Measurements from ENCODE around the gene ITGB1BP1.

ITGB1BP1 gene

GRCh38 chr2:9365498-9366019, 57.8 kb downstream of the ITGB1BP1 start:
- H3K27ac ChIP-seq (ENCODE audit: low read length) = no peak overlapping the region
- H3K4me1 ChIP-seq (ENCODE audit: insufficient read depth, low read length) = no peaks in the 10 kb centered on the region
- H3K27me3 ChIP-seq (ENCODE audit: insufficient read depth, low read length) = no peaks in the 10 kb centered on the region
- H3K9me3 ChIP-seq (ENCODE audit: insufficient read depth, low read depth, low read length) = no peaks in the 10 kb centered on the region
- peaks cover 38% of the 10 kb centered on the region for H3K36me3 ChIP-seq (ENCODE audit: insufficient read depth, low read depth, low read length)
- no peak overlapping the region for H3K4me3 ChIP-seq (ENCODE audit: low read length)
- no peak overlapping the region for H3K9ac ChIP-seq (ENCODE audit: low read depth, low read length)

GRCh38 chr2:9364791-9365497, 58.4 kb downstream of the ITGB1BP1 start:
- Histone ChIP-seq H3K9me3 (ENCODE audit: insufficient read depth, low read depth, low read length) (no peaks in the 10 kb centered on the region), H3K36me3 (ENCODE audit: insufficient read depth, low read depth, low read length) (peaks cover 43% of the 10 kb centered on the region), H3K27me3 (ENCODE audit: insufficient read depth, low read length) (no peaks in the 10 kb centered on the region), H3K9ac (ENCODE audit: low read depth, low read length) (no peak overlapping the region), H3K27ac (ENCODE audit: low read length) (no peak overlapping the region), H3K4me3 (ENCODE audit: low read length) (no peak overlapping the region), H3K4me1 (ENCODE audit: insufficient read depth, low read length) (no peaks in the 10 kb centered on the region)

- H3K4me1 ChIP-seq (ENCODE audit: insufficient read depth, low read length) = no peaks in the 10 kb centered on the region
- peaks cover 46% of the 10 kb centered on the region for H3K36me3 ChIP-seq (ENCODE audit: insufficient read depth, low read depth, low read length)
- H3K4me3 ChIP-seq (ENCODE audit: low read length) = no peak overlapping the region
- no peaks in the 10 kb centered on the region for H3K9me3 ChIP-seq (ENCODE audit: insufficient read depth, low read depth, low read length)
- no peak overlapping the region for H3K9ac ChIP-seq (ENCODE audit: low read depth, low read length)
- H3K27ac ChIP-seq (ENCODE audit: low read length) = no peak overlapping the region
- no peaks in the 10 kb centered on the region for H3K27me3 ChIP-seq (ENCODE audit: insufficient read depth, low read length)
These were observed 59.0 kb downstream of the ITGB1BP1 start for GRCh38 chr2:9364373-9364772.

- Histone ChIP-seq H3K4me3 (ENCODE audit: low read length) (no peak overlapping the region), H3K4me1 (ENCODE audit: insufficient read depth, low read length) (peaks cover 12% of the 10 kb centered on the region), H3K27ac (ENCODE audit: low read length) (no peak overlapping the region), H3K27me3 (ENCODE audit: insufficient read depth, low read length) (no peaks in the 10 kb centered on the region), H3K36me3 (ENCODE audit: insufficient read depth, low read depth, low read length) (peaks cover 64% of the 10 kb centered on the region), H3K9me3 (ENCODE audit: insufficient read depth, low read depth, low read length) (no peaks in the 10 kb centered on the region), H3K9ac (ENCODE audit: low read depth, low read length) (no peak overlapping the region)
These were observed 62.6 kb downstream of the ITGB1BP1 start for GRCh38 chr2:9360701-9361100.

- no peak overlapping the region for H3K4me3 ChIP-seq (ENCODE audit: low read length)
- no peaks in the 10 kb centered on the region for H3K9me3 ChIP-seq (ENCODE audit: insufficient read depth, low read depth, low read length)
- H3K9ac ChIP-seq (ENCODE audit: low read depth, low read length) = no peak overlapping the region
- peaks cover 18% of the 10 kb centered on the region for H3K4me1 ChIP-seq (ENCODE audit: insufficient read depth, low read length)
- H3K36me3 ChIP-seq (ENCODE audit: insufficient read depth, low read depth, low read length) = peaks cover 64% of the 10 kb centered on the region
- no peaks in the 10 kb centered on the region for H3K27me3 ChIP-seq (ENCODE audit: insufficient read depth, low read length)
- no peak overlapping the region for H3K27ac ChIP-seq (ENCODE audit: low read length)
These were observed 63.2 kb downstream of the ITGB1BP1 start for GRCh38 chr2:9360110-9360509.

- Histone ChIP-seq H3K9me3 (ENCODE audit: insufficient read depth, low read depth, low read length) (no peaks in the 10 kb centered on the region), H3K36me3 (ENCODE audit: insufficient read depth, low read depth, low read length) (peaks cover 61% of the 10 kb centered on the region), H3K4me3 (ENCODE audit: low read length) (no peak overlapping the region), H3K4me1 (ENCODE audit: insufficient read depth, low read length) (peaks cover 19% of the 10 kb centered on the region), H3K27ac (ENCODE audit: low read length) (no peak overlapping the region), H3K9ac (ENCODE audit: low read depth, low read length) (no peak overlapping the region), H3K27me3 (ENCODE audit: insufficient read depth, low read length) (no peaks in the 10 kb centered on the region)
These were observed 63.9 kb downstream of the ITGB1BP1 start for GRCh38 chr2:9359463-9359862.

- no peak overlapping the region for H3K27ac ChIP-seq (ENCODE audit: low read length)
- no peaks in the 10 kb centered on the region for H3K27me3 ChIP-seq (ENCODE audit: insufficient read depth, low read length)
- H3K36me3 ChIP-seq (ENCODE audit: insufficient read depth, low read depth, low read length) = peaks cover 55% of the 10 kb centered on the region
- H3K9ac ChIP-seq (ENCODE audit: low read depth, low read length) = no peak overlapping the region
- H3K4me3 ChIP-seq (ENCODE audit: low read length) = no peak overlapping the region
- peaks cover 19% of the 10 kb centered on the region for H3K4me1 ChIP-seq (ENCODE audit: insufficient read depth, low read length)
- no peaks in the 10 kb centered on the region for H3K9me3 ChIP-seq (ENCODE audit: insufficient read depth, low read depth, low read length)
These were observed 64.5 kb downstream of the ITGB1BP1 start for GRCh38 chr2:9358846-9359245.

GRCh38 chr2:9356261-9356660, 67.1 kb downstream of the ITGB1BP1 start:
- no peak overlapping the region for H3K27ac ChIP-seq (ENCODE audit: low read length)
- H3K9ac ChIP-seq (ENCODE audit: low read depth, low read length) = no peak overlapping the region
- H3K27me3 ChIP-seq (ENCODE audit: insufficient read depth, low read length) = no peaks in the 10 kb centered on the region
- no peak overlapping the region for H3K4me3 ChIP-seq (ENCODE audit: low read length)
- peaks cover 66% of the 10 kb centered on the region for H3K36me3 ChIP-seq (ENCODE audit: insufficient read depth, low read depth, low read length)
- H3K4me1 ChIP-seq (ENCODE audit: insufficient read depth, low read length) = peaks cover 19% of the 10 kb centered on the region
- no peaks in the 10 kb centered on the region for H3K9me3 ChIP-seq (ENCODE audit: insufficient read depth, low read depth, low read length)

- Histone ChIP-seq H3K9ac (ENCODE audit: low read depth, low read length) (no peak overlapping the region), H3K9me3 (ENCODE audit: insufficient read depth, low read depth, low read length) (no peaks in the 10 kb centered on the region), H3K36me3 (ENCODE audit: insufficient read depth, low read depth, low read length) (peaks cover 68% of the 10 kb centered on the region), H3K27me3 (ENCODE audit: insufficient read depth, low read length) (no peaks in the 10 kb centered on the region), H3K4me3 (ENCODE audit: low read length) (no peak overlapping the region), H3K27ac (ENCODE audit: low read length) (no peak overlapping the region), H3K4me1 (ENCODE audit: insufficient read depth, low read length) (peaks cover 19% of the 10 kb centered on the region)
These were observed 67.6 kb downstream of the ITGB1BP1 start for GRCh38 chr2:9355716-9356115.

GRCh38 chr2:9355270-9355669, 68.1 kb downstream of the ITGB1BP1 start:
- Histone ChIP-seq H3K4me3 (ENCODE audit: low read length) (no peak overlapping the region), H3K9ac (ENCODE audit: low read depth, low read length) (no peak overlapping the region), H3K27ac (ENCODE audit: low read length) (no peak overlapping the region), H3K27me3 (ENCODE audit: insufficient read depth, low read length) (no peaks in the 10 kb centered on the region), H3K9me3 (ENCODE audit: insufficient read depth, low read depth, low read length) (no peaks in the 10 kb centered on the region), H3K4me1 (ENCODE audit: insufficient read depth, low read length) (peaks cover 19% of the 10 kb centered on the region), H3K36me3 (ENCODE audit: insufficient read depth, low read depth, low read length) (peaks cover 70% of the 10 kb centered on the region)

- H3K36me3 ChIP-seq (ENCODE audit: insufficient read depth, low read depth, low read length) = peaks cover 61% of the 10 kb centered on the region
- no peak overlapping the region for H3K27ac ChIP-seq (ENCODE audit: low read length)
- no peaks in the 10 kb centered on the region for H3K9me3 ChIP-seq (ENCODE audit: insufficient read depth, low read depth, low read length)
- H3K9ac ChIP-seq (ENCODE audit: low read depth, low read length) = no peak overlapping the region
- no peak overlapping the region for H3K4me3 ChIP-seq (ENCODE audit: low read length)
- peaks cover 19% of the 10 kb centered on the region for H3K4me1 ChIP-seq (ENCODE audit: insufficient read depth, low read length)
- no peaks in the 10 kb centered on the region for H3K27me3 ChIP-seq (ENCODE audit: insufficient read depth, low read length)
These were observed 69.0 kb downstream of the ITGB1BP1 start for GRCh38 chr2:9354318-9354717.

Data from iPS-20b (cell line).